Measurements from ENCODE around the gene SNX13.
A peak's percentile ranks its signal among the peaks of the same experiment; 100 is the strongest.

Gene SNX13, protein sequence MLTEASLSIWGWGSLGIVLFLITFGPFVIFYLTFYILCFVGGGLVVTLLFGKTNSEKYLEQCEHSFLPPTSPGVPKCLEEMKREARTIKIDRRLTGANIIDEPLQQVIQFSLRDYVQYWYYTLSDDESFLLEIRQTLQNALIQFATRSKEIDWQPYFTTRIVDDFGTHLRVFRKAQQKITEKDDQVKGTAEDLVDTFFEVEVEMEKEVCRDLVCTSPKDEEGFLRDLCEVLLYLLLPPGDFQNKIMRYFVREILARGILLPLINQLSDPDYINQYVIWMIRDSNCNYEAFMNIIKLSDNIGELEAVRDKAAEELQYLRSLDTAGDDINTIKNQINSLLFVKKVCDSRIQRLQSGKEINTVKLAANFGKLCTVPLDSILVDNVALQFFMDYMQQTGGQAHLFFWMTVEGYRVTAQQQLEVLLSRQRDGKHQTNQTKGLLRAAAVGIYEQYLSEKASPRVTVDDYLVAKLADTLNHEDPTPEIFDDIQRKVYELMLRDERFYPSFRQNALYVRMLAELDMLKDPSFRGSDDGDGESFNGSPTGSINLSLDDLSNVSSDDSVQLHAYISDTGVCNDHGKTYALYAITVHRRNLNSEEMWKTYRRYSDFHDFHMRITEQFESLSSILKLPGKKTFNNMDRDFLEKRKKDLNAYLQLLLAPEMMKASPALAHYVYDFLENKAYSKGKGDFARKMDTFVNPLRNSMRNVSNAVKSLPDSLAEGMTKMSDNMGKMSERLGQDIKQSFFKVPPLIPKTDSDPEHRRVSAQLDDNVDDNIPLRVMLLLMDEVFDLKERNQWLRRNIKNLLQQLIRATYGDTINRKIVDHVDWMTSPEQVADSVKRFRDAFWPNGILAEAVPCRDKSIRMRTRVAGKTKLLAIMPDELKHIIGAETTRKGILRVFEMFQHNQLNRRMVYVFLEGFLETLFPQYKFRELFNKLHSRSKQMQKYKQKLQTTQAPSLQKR

DNA sequence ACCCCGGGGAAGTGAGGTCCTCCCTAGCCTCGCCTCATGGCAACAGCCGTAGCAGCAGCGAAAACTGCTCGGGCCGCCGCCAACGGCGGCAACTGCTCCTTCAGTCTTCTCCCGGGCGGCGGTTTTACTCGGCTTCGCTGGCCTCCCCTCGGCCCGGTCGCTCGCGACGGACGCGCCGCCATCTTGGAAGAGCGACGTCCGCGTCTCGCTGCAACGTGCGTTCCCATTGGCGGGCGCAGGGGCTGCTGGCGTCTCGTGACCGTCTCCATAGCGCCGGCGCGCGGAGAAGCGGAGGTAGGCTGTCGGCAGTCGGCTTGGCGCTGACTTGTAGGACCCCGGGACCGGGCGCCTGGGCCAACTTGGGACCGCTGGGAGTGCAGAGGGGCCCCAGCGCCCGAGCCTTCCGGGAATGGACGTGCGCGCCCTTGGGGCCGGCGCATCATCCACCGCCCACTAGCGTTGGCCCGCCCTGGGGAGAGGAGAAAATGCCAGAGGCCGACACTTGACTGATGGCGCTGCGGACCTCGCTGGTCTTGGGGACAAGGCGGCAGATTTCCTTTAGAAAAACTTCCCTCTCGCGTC is at the start of gene SNX13:
SNX13 (minus strand) TSS at position 193 of the 582 bp plus-strand sequence. CDS start 199 bp downstream, outside the sequence.
- H3F3A ChIP-seq (ENCODE audit: insufficient read depth, low read length), result no peaks in the 10 kb centered on the region
- H3K36me3 ChIP-seq (ENCODE audit: insufficient read depth, low read length), result no peaks in the 10 kb centered on the region
- H4K20me1 ChIP-seq (ENCODE audit: insufficient read depth, low read length), result no peaks in the 10 kb centered on the region
- H3K9ac ChIP-seq (ENCODE audit: low read length), result peak within 1 kb of the TSS; percentile 90
- no peaks in the 10 kb centered on the region for H3K9me3 ChIP-seq (ENCODE audit: low read length)
- H3K4me2 ChIP-seq (ENCODE audit: low read length), result peak within 1 kb of the TSS; percentile 90
- H3K4me3 ChIP-seq (ENCODE audit: low read depth, low read length, poor library complexity, severe bottlenecking), result peak within 1 kb of the TSS; percentile 84
- peak within 1 kb of the TSS; percentile 55 for H2AFZ ChIP-seq (ENCODE audit: low read length)
- H3K27me3 ChIP-seq (ENCODE audit: insufficient read depth, low read length), result no peaks in the 10 kb centered on the region
- peaks cover 34% of the 10 kb centered on the region for H3K4me1 ChIP-seq (ENCODE audit: insufficient read depth, low read length, severe bottlenecking)
- H3K79me2 ChIP-seq (ENCODE audit: insufficient read depth, low read length), result peaks cover 44% of the 10 kb centered on the region
- no peaks in the 10 kb centered on the region for H3K9me2 ChIP-seq (ENCODE audit: low read depth, low read length)
- TF ChIP-seq, protein P1, sequence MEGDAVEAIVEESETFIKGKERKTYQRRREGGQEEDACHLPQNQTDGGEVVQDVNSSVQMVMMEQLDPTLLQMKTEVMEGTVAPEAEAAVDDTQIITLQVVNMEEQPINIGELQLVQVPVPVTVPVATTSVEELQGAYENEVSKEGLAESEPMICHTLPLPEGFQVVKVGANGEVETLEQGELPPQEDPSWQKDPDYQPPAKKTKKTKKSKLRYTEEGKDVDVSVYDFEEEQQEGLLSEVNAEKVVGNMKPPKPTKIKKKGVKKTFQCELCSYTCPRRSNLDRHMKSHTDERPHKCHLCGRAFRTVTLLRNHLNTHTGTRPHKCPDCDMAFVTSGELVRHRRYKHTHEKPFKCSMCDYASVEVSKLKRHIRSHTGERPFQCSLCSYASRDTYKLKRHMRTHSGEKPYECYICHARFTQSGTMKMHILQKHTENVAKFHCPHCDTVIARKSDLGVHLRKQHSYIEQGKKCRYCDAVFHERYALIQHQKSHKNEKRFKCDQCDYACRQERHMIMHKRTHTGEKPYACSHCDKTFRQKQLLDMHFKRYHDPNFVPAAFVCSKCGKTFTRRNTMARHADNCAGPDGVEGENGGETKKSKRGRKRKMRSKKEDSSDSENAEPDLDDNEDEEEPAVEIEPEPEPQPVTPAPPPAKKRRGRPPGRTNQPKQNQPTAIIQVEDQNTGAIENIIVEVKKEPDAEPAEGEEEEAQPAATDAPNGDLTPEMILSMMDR (IDR thresholded peaks at IDR 0.05; ENCODE audit: low read length), result peak; percentile 31
- no peak for TF ChIP-seq EZH2 (IDR thresholded peaks at IDR 0.05; ENCODE audit: borderline replicate concordance, low read length)
- H3K27ac ChIP-seq (ENCODE audit: low read depth, low read length, poor library complexity, severe bottlenecking), result peak within 1 kb of the TSS; percentile 78

DNA sequence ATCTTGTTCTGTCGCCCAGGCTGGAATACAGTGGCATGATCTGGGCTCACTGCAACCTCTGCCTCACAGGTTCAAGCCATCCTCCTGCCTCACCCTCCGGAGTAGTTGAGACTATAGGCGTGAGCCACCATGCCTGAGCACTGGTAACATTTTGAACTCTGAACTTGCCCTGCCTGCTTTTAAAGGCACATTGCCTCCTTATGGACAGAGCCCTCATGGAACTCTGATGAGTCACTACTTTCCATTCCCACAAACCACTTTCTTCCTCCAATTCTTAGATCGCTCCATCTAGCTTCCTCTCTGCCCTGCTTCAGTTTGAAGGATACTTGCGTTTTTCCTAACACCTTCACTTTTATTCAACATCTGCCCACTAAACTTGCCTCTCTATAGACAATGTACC is 49.3 kb upstream of the SNX13 start:
- H3K79me2 ChIP-seq (ENCODE audit: insufficient read depth, low read length), result no peaks in the 10 kb centered on the region
- no peak overlapping the region for H2AFZ ChIP-seq (ENCODE audit: low read length)
- H3K9me3 ChIP-seq (ENCODE audit: low read length), result no peaks in the 10 kb centered on the region
- H3K4me2 ChIP-seq (ENCODE audit: low read length), result no peak overlapping the region
- no peaks in the 10 kb centered on the region for H3K27me3 ChIP-seq (ENCODE audit: insufficient read depth, low read length)
- no peaks in the 10 kb centered on the region for H3K9me2 ChIP-seq (ENCODE audit: low read depth, low read length)
- no peak overlapping the region for H3K27ac ChIP-seq (ENCODE audit: low read depth, low read length, poor library complexity, severe bottlenecking)
- no peaks in the 10 kb centered on the region for H3K36me3 ChIP-seq (ENCODE audit: insufficient read depth, low read length)
- no peak overlapping the region for H3K4me3 ChIP-seq (ENCODE audit: low read depth, low read length, poor library complexity, severe bottlenecking)
- H3K9ac ChIP-seq (ENCODE audit: low read length), result no peak overlapping the region
- no peaks in the 10 kb centered on the region for H3K4me1 ChIP-seq (ENCODE audit: insufficient read depth, low read length, severe bottlenecking)
- no peaks in the 10 kb centered on the region for H3F3A ChIP-seq (ENCODE audit: insufficient read depth, low read length)
- H4K20me1 ChIP-seq (ENCODE audit: insufficient read depth, low read length), result no peaks in the 10 kb centered on the region
- TF ChIP-seq, protein P1 (IDR thresholded peaks at IDR 0.05; ENCODE audit: low read length), result no peak
- no peak for TF ChIP-seq EZH2 (IDR thresholded peaks at IDR 0.05; ENCODE audit: borderline replicate concordance, low read length)

DNA sequence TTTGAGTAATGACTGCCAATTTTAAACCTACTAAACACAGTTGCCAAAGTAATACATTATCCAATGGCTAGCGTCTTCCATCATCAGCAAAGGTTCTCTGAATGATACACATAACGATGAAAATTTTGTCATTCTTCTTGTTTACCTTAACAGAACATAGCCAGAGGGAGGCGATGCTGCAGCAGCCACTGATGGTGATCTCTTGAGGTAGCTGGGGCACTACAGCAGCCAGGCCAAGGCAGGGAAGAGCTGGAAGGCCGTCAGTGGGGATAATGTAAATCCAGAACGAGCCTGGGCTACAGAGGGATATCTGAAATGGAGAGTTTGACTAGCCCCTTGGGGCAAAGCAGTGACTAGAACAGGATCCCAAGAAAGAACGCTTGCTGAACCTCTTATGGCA is 48.6 kb upstream of the SNX13 start:
- H3K9me2 ChIP-seq (ENCODE audit: low read depth, low read length), result no peaks in the 10 kb centered on the region
- no peaks in the 10 kb centered on the region for H4K20me1 ChIP-seq (ENCODE audit: insufficient read depth, low read length)
- TF ChIP-seq EZH2 (IDR thresholded peaks at IDR 0.05; ENCODE audit: borderline replicate concordance, low read length), result no peak
- TF ChIP-seq, protein P1 (IDR thresholded peaks at IDR 0.05; ENCODE audit: low read length), result no peak
- H3K27me3 ChIP-seq (ENCODE audit: insufficient read depth, low read length), result no peaks in the 10 kb centered on the region
- no peak overlapping the region for H3K4me3 ChIP-seq (ENCODE audit: low read depth, low read length, poor library complexity, severe bottlenecking)
- no peaks in the 10 kb centered on the region for H3K9me3 ChIP-seq (ENCODE audit: low read length)
- no peak overlapping the region for H3K27ac ChIP-seq (ENCODE audit: low read depth, low read length, poor library complexity, severe bottlenecking)
- no peaks in the 10 kb centered on the region for H3K4me1 ChIP-seq (ENCODE audit: insufficient read depth, low read length, severe bottlenecking)
- H3K9ac ChIP-seq (ENCODE audit: low read length), result no peak overlapping the region
- H2AFZ ChIP-seq (ENCODE audit: low read length), result no peak overlapping the region
- no peaks in the 10 kb centered on the region for H3K79me2 ChIP-seq (ENCODE audit: insufficient read depth, low read length)
- no peaks in the 10 kb centered on the region for H3F3A ChIP-seq (ENCODE audit: insufficient read depth, low read length)
- H3K4me2 ChIP-seq (ENCODE audit: low read length), result no peak overlapping the region
- no peaks in the 10 kb centered on the region for H3K36me3 ChIP-seq (ENCODE audit: insufficient read depth, low read length)

Measured in OCI-LY1 (cell line).